Stimulated activated naive CD8-positive, alpha-beta T cell treated with anti-CD3 and anti-CD28 coated beads, Interleukin-15, amount 100 ng/mL, for 72 hours (primary cell): ENCODE measurements around the gene TBX10.
"Not testable (repeated sequence)": the region's sequence is repeated elsewhere in the genome, so short reads cannot be mapped to it uniquely, and the experiment has no call there.

Experiments
- ATAC-seq: fragments of 150-1000 bp; cut with Tn5 transposase; 2 replicates; pipeline ENCODE4 v1.10.0; 2021; ENCODE audit warnings: mild to moderate bottlenecking, moderate library complexity
- DNase-seq, 2 donors: peaks; one replicate each; pipeline ENCODE4 v3.0.0; 2021 to 2022
- H3K27ac Mint-ChIP-seq, 2 donors: one replicate each; pipeline ENCODE4 v1.8.0; 2022; ENCODE audit warnings: mild to moderate bottlenecking in 2 of 2, mixed read lengths in 2 of 2, moderate library complexity in 2 of 2
- H3K27me3 Mint-ChIP-seq: one replicate; pipeline ENCODE4 v1.8.0; 2022; ENCODE audit warnings: mixed read lengths
- H3K4me1 Mint-ChIP-seq: one replicate; pipeline ENCODE4 v1.8.0; 2022; ENCODE audit warnings: mild to moderate bottlenecking, mixed read lengths
- H3K4me3 Mint-ChIP-seq, 2 donors: one replicate each; pipeline ENCODE4 v1.8.0; 2022; ENCODE audit warnings: mild to moderate bottlenecking in 2 of 2, mixed read lengths in 2 of 2, moderate library complexity in 1 of 2
- H3K9me3 Mint-ChIP-seq, 2 donors: one replicate each; pipeline ENCODE4 v1.8.0; 2022; ENCODE audit warnings: mixed read lengths in 2 of 2

Gene TBX10

GRCh38 chr11:67639438-67639859 lies at the start of gene TBX10:
Gene TBX10, minus strand, starts transcription at chr11:67639763. Its CDS starts 291 bp downstream, at chr11:67639472.
- no peak for ATAC-seq
- DNase-seq, result no peak
- Mint-ChIP-seq H3K4me1 (peaks cover 11% of the 10 kb centered on the region), H3K4me3 (no peak within 1 kb of the TSS), H3K27ac (no peak within 1 kb of the TSS), H3K9me3 (no peaks in the 10 kb centered on the region), H3K27me3 (no peaks in the 10 kb centered on the region)

GRCh38 chr11:67689178-67689577 lies 49.6 kb upstream of the TBX10 start:
- no peaks in the 10 kb centered on the region for H3K9me3 Mint-ChIP-seq
- no peak overlapping the region for H3K27ac Mint-ChIP-seq
- H3K4me1 Mint-ChIP-seq, result peaks cover 11% of the 10 kb centered on the region
- ATAC-seq (no peak), DNase-seq (no peak)
- no peak overlapping the region for H3K4me3 Mint-ChIP-seq
- H3K27me3 Mint-ChIP-seq, result peaks cover 29% of the 10 kb centered on the region

- Mint-ChIP-seq H3K27ac (no peak overlapping the region), H3K27me3 (peaks cover 37% of the 10 kb centered on the region), H3K9me3 (no peaks in the 10 kb centered on the region), H3K4me1 (peaks cover 11% of the 10 kb centered on the region), H3K4me3 (no peak overlapping the region)
- ATAC-seq, result no peak
- no peak for DNase-seq
Observed at GRCh38 chr11:67687986-67688385, 48.4 kb upstream of the TBX10 start.

DNA sequence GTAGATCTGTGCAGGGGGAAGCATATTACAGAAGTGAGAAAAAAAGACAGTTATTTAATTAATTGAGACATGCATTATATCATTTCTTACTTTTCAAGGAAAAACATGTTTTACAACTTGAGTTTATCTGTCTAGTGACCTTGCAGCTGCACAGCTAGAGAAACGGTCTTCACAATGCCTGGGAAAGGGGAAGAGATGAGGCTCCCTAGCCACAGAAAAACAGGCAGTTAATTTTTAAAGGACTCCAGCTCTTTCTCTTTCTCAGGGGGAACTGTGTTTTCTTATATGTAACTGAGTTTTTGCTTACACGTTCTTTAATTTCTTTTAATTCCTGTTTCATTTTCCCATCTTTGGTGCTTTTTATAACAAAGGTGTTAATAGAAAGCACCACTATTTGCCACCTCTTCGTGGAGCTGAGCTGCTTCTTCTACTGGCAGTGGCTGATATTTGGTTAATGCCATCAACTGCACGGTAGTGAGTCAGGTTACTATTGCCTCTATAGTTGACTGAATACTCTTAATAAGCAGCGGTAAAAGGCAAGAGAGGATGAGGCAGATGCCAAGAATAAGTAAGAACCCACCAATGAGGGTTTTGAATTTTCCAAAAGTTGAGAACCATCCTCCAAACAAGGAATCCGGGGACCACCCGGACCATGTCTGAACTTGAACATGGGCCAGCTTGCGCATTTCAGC lies 46.2 kb upstream of the TBX10 start:
- H3K9me3 Mint-ChIP-seq, H3K4me3 Mint-ChIP-seq, H3K27ac Mint-ChIP-seq, DNase-seq, ATAC-seq: not testable (repeated sequence)
- peaks cover 37% of the 10 kb centered on the region for H3K27me3 Mint-ChIP-seq
- H3K4me1 Mint-ChIP-seq, result peaks cover 15% of the 10 kb centered on the region

DNA sequence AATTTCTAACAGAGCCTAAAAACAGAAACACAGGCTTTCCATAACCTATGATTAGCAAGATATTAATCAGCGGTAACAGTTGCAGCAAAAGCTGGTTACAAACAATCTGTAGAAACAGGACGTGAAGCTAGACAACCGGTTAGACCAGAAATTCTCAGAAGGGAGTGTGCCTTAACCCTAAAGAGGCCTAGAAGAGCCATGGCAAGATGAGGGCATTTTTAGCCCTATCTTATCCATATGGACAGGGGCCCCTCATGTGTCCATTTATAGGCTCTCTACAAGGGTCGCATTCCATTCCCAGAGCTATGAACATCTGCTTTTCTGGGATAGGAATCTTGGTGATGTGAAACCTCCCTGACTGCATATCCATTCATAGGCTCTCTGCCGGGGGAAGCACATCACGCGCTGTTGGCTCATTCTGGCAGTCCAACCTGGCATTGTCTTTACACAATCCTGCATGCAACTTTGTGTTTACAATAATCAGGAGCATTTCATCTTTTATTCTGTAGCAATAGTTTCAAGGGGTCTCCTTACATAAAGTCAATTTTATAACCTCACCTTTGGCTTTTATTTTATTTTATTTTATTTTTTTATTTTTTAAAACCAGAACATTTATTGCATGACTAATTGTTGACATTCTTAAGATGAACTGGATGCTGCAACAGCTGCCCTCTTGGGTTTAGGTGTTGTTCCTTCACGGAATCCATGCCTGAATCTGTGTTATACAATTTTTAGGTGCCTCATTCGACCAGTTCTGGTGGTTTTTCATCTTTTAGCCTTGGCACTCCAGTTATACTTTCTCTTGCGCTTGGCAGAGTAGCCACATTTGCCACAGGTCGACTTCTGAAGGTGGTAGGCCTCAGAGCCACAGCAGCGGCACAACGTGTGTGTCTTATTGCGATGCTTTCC lies 42.8 kb upstream of the TBX10 start:
- H3K4me1 Mint-ChIP-seq, ATAC-seq, H3K9me3 Mint-ChIP-seq, H3K27ac Mint-ChIP-seq, H3K4me3 Mint-ChIP-seq, DNase-seq: not testable (repeated sequence)
- H3K27me3 Mint-ChIP-seq, result peaks cover 26% of the 10 kb centered on the region

DNA sequence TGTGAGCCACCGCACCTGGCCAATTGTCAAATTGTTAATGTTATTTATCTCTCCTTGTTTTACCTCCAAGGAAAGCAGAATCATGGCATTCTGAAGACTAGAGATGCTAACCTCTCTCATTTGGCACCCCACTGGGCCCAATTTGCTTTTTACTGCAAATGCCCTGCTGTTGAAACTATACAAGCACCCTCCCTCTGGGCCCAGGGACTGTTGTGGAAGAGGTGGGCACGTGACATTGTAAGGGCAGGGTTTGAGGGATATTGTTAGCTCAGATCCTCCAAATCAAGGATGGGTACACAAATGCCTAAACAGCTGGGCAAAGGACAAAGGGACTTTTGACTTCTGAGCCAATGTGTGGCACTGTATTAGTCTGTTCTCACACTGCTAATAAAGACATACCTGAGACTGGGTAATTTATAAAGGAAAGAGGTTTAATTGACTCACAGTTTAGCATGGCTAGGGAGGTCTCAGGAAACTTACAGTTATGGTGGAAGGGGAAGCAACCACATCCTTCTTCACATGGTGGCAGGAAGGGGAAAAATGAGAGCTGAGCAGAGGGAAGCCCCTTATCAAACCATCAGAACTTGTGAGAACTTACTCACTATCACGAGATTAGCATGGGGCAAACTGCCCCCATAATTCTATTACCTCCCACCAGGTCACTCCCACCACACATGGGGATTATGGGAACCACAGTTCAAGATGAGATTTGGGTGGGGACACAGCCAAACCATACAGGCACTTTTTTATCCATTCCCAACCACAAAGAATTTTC lies 41.3 kb upstream of the TBX10 start:
- DNase-seq, result no peak
- ATAC-seq, result no peak
- peaks cover 6% of the 10 kb centered on the region for H3K4me1 Mint-ChIP-seq
- H3K4me3 Mint-ChIP-seq, result no peak overlapping the region
- peaks cover 6 to 15% of the 10 kb centered on the region in 2 donors for H3K9me3 Mint-ChIP-seq
- peaks cover 25% of the 10 kb centered on the region for H3K27me3 Mint-ChIP-seq
- H3K27ac Mint-ChIP-seq, result no peak overlapping the region

- H3K27me3 Mint-ChIP-seq, result peaks cover 7% of the 10 kb centered on the region
- H3K4me1 Mint-ChIP-seq, result no peaks in the 10 kb centered on the region
- H3K27ac Mint-ChIP-seq, result no peak overlapping the region
- H3K9me3 Mint-ChIP-seq, result peaks cover 0 to 8% of the 10 kb centered on the region in 2 donors
- H3K4me3 Mint-ChIP-seq, result no peak overlapping the region
- no peak for DNase-seq
- ATAC-seq, result no peak
Observed at GRCh38 chr11:67675058-67675747, 35.6 kb upstream of the TBX10 start.

DNA sequence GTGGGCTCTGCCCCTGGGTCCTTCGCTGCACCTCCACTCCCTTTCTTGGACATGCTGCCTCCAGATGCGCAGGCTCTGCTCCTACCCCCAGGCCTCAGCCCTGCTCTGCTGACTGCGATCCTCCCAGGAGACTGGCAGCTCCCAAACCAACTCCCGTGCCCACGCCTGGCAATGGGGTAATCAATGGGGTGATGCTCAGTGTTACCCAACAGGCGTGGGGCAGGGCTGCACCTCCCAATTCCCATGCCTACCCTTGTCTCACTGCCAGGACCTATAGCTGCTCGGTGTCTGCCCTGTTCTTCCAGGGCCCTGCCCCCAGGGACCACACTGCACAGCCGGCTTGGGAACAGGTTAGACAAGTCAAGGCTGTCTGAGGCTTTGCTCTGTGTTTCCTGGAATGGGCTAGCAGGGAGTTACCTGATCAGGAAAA lies 34.9 kb upstream of the TBX10 start, which contains the start of gene ALDH3B2:
Gene ALDH3B2, minus strand, starts transcription at position 182 of the 430 bp plus-strand sequence. CDS start 7,688 bp downstream, outside the sequence.
- Mint-ChIP-seq H3K27ac (no peak within 1 kb of the TSS), H3K27me3 (peaks cover 7% of the 10 kb centered on the region), H3K4me3 (no peak within 1 kb of the TSS), H3K4me1 (no peaks in the 10 kb centered on the region), H3K9me3 (peaks cover 0 to 8% of the 10 kb centered on the region in 2 donors)
- no peak for ATAC-seq
- no peak for DNase-seq

- Mint-ChIP-seq H3K27me3 (peaks cover 7% of the 10 kb centered on the region), H3K4me1 (no peaks in the 10 kb centered on the region)
Observed at GRCh38 chr11:67673902-67674301, 34.3 kb upstream of the TBX10 start.

DNA sequence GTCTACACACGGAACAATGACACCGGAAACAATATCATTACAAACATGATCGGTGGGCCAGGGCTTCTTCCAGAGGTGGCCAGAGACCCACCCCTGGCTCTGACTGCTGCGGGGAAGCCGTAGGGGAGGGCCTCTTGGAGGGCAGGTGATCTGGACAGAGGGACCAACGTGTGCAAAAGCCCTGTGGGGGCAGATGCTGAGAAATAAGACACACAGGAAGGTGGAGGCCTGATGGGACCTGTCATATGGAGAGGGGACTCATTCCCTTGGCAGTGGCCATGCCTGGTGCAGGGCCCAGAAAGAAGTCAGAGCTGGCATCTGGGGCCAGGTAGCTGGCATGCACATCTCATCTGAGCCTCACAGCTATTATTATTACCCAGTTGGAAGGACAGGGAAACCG lies 33.8 kb upstream of the TBX10 start:
- H3K27ac Mint-ChIP-seq, result no peak overlapping the region
- no peak for DNase-seq
- ATAC-seq, result no peak
- H3K9me3 Mint-ChIP-seq, result peaks cover 0 to 8% of the 10 kb centered on the region in 2 donors
- no peak overlapping the region for H3K4me3 Mint-ChIP-seq
- H3K27me3 Mint-ChIP-seq, result peaks cover 7% of the 10 kb centered on the region
- no peaks in the 10 kb centered on the region for H3K4me1 Mint-ChIP-seq

More at GRCh38 chr11:67673902-67674301, 34.3 kb upstream of the TBX10 start:
- Mint-ChIP-seq H3K9me3 (peaks cover 0 to 8% of the 10 kb centered on the region in 2 donors), H3K27ac (no peak overlapping the region), H3K4me3 (no peak overlapping the region)
- DNase-seq (no peak), ATAC-seq (no peak)

DNA sequence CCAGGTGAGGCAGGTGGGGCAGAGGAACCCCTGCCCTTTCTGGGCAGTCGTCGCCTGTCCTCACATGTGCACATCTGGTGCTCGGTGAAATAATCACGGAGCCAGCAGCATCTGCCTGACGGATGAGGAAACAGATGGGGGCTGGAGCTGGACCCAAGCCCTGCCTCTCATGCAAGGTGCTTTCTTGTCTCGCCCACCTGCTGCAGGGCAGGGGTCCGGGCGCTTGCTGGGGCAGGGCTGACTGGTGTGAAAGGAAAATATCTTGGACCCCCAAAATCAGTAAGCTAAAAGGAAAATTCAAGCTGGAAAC lies 31.6 kb upstream of the TBX10 start:
- no peak for ATAC-seq
- no peaks in the 10 kb centered on the region for H3K27me3 Mint-ChIP-seq
- DNase-seq, result no peak
- no peak overlapping the region for H3K4me3 Mint-ChIP-seq
- peaks cover 0 to 2% of the 10 kb centered on the region in 2 donors for H3K9me3 Mint-ChIP-seq
- H3K27ac Mint-ChIP-seq, result no peak overlapping the region
- no peaks in the 10 kb centered on the region for H3K4me1 Mint-ChIP-seq

GRCh38 chr11:67670316-67671210 lies 31.0 kb upstream of the TBX10 start:
- Mint-ChIP-seq H3K4me1 (no peaks in the 10 kb centered on the region), H3K27ac (no peak overlapping the region)

DNA sequence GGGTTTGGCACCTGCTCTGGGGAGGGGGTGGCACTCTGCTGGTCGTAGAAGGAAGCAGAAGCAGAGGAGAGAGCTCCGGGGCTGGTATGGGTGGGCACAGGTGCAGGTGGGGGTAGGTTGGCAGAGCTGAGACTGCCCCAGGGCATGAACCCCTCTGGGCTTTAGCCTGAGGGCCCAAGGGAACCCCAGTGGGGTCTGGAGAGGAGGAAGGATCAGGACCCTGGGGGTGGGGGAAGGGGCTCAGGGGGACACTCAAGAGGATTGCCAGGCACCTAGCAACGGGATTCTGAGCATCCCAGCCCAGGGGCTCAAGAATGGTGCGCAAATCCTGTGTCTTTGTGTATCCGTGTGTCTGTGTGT lies 28.6 kb upstream of the TBX10 start:
- DNase-seq (no peak), ATAC-seq (peak; percentile 11)
- Mint-ChIP-seq H3K27ac (no peak overlapping the region), H3K27me3 (no peaks in the 10 kb centered on the region), H3K4me3 (no peak overlapping the region), H3K4me1 (no peaks in the 10 kb centered on the region), H3K9me3 (no peaks in the 10 kb centered on the region)

More at GRCh38 chr11:67670316-67671210, 31.0 kb upstream of the TBX10 start:
- Mint-ChIP-seq H3K9me3 (no peaks in the 10 kb centered on the region), H3K27me3 (no peaks in the 10 kb centered on the region), H3K4me3 (no peak overlapping the region)
- no peak for DNase-seq
- ATAC-seq, result no peak

GRCh38 chr11:67667490-67668191 lies 28.1 kb upstream of the TBX10 start:
- peak; percentile 45 for ATAC-seq
- Mint-ChIP-seq H3K4me1 (no peaks in the 10 kb centered on the region), H3K9me3 (no peaks in the 10 kb centered on the region), H3K27me3 (no peaks in the 10 kb centered on the region), H3K27ac (no peak overlapping the region), H3K4me3 (no peak overlapping the region)
- DNase-seq, result no peak
